Vagina (tissue), 2 donors: Measurements from ENCODE around the gene ITGAE. TPM values are rescaled to one million over a fixed set of nuclear protein-coding genes. Genes with fewer than 3 reads are reported as not detected.

ENCODE experiments used
- DNase-seq, 2 donors: peaks; one replicate each; pipeline ENCODE4 v3.0.0-alpha.2; 2017; ENCODE audit errors: extremely low spot score in 2 of 2
- H3K27ac ChIP-seq: fragments of 200-600 bp; sonication (generic); one replicate; pipeline ENCODE4 v1.5.1; 2019
- H3K27me3 ChIP-seq: fragments of 200-600 bp; sonication (generic); one replicate; pipeline ENCODE4 v1.5.1; 2019
- H3K36me3 ChIP-seq, 2 donors: fragments of 200-600 bp; sonication (generic); one replicate each; pipeline ENCODE4 v1.5.1; 2017 to 2019
- H3K4me1 ChIP-seq: fragments of 200-600 bp; sonication (generic); one replicate; pipeline ENCODE4 v1.5.1; 2019
- H3K4me3 ChIP-seq, 2 donors: fragments of 200-600 bp; sonication (generic); 1 replicate in 1 of 2; 2 replicates in 1 of 2; pipeline ENCODE4 v1.5.1; 2016 to 2019
- H3K9me3 ChIP-seq: fragments of 200-600 bp; sonication (generic); one replicate; pipeline ENCODE4 v1.5.1; 2019
- CTCF ChIP-seq, 3 experiments: fragments of 450-650 bp in 2 of 3; fragments of 200-600 bp in 1 of 3; sonication (generic) in 1 of 3; IDR thresholded peaks; one replicate each; pipeline ENCODE4 v1.5.1; 2017 to 2019; ENCODE audit warnings: antibody characterized with exemption in 3 of 3, mild to moderate bottlenecking in 2 of 3, moderate library complexity in 2 of 3
- POLR2A ChIP-seq, 2 donors: fragments of 450-650 bp; IDR thresholded peaks; one replicate each; pipeline ENCODE4 v1.6.1; 2017; ENCODE audit warnings: antibody characterized with exemption in 2 of 2, mild to moderate bottlenecking in 2 of 2, moderate library complexity in 2 of 2
- POLR2AphosphoS5 ChIP-seq, 2 donors: sonication (generic); formaldehyde crosslinking; IDR thresholded peaks; one replicate each; pipeline ENCODE4 v1.9.0; 2017; ENCODE audit warnings: antibody characterized with exemption in 2 of 2, mild to moderate bottlenecking in 2 of 2, low read depth in 1 of 2; ENCODE audit not compliant: insufficient read depth in 1 of 2
- intact Hi-C: fragments of 100-400 bp; cut with DNase I; formaldehyde crosslinking; loops from one replicate; pipeline ENCODE4 v1.15.1; 2023
- total RNA-seq: library from RNA; depleted of rRNA; stranded (reverse); fragments of >200 nt; gene quantifications from one replicate; pipeline ENCODE4 v1.2.3, GENCODE V29; 2016

ITGAE gene
- total RNA-seq, 1 donor from 2014 or later = 30.9 TPM

GRCh38 chr17:3668279-3669084 is 132.5 kb downstream of the ITGAE start, which contains the start of the genes EMC6 and TAX1BP3:
TSS of gene EMC6 (plus strand) at chr17:3668812. CDS start at chr17:3669147, 335 bp downstream.
TSS of gene TAX1BP3 (minus strand) at chr17:3668578. CDS start at chr17:3668526, 52 bp downstream.
- TF ChIP-seq CTCF (IDR thresholded peaks at IDR 0.05) (no peak), POLR2AphosphoS5 (IDR thresholded peaks at IDR 0.05; ENCODE audit: insufficient read depth in 1 of 2, low read depth in 1 of 2) (peak in 1 of 2 donors; percentile 99), POLR2A (IDR thresholded peaks at IDR 0.05) (peak in 1 of 2 donors; percentile 93)
- intact Hi-C loops = no loop called here
- peaks cover 49% of the 10 kb centered on the region for H3K4me1 ChIP-seq
- DNase-seq = peak; percentile 98 to 99
- peaks cover 0 to 18% of the 10 kb centered on the region in 2 donors for H3K36me3 ChIP-seq
- H3K27me3 ChIP-seq = no peaks in the 10 kb centered on the region
- no peaks in the 10 kb centered on the region for H3K9me3 ChIP-seq
- H3K27ac ChIP-seq = peak within 1 kb of the TSS; percentile 97
- H3K4me3 ChIP-seq = peak within 1 kb of the TSS; percentile 76 to 98

- DNase-seq = peak in 1 of 2 donors; percentile 96
- Histone ChIP-seq H3K9me3 (no peaks in the 10 kb centered on the region), H3K4me1 (peaks cover 49% of the 10 kb centered on the region), H3K27ac (peak overlapping the region; percentile 97), H3K36me3 (peaks cover 0 to 26% of the 10 kb centered on the region in 2 donors), H3K4me3 (peak overlapping the region; percentile 76 to 98), H3K27me3 (no peaks in the 10 kb centered on the region)
- intact Hi-C loops = no loop called here
- no peak for TF ChIP-seq CTCF (IDR thresholded peaks at IDR 0.05)
- TF ChIP-seq POLR2AphosphoS5 (IDR thresholded peaks at IDR 0.05; ENCODE audit: insufficient read depth in 1 of 2, low read depth in 1 of 2) = peak in 1 of 2 donors; percentile 75
- TF ChIP-seq POLR2A (IDR thresholded peaks at IDR 0.05) = peak in 1 of 2 donors; percentile 53
Measured at GRCh38 chr17:3667366-3668278, 133.4 kb downstream of the ITGAE start.

- intact Hi-C loops = no loop called here
- no peaks in the 10 kb centered on the region for H3K9me3 ChIP-seq
- H3K36me3 ChIP-seq = peaks cover 0 to 30% of the 10 kb centered on the region in 2 donors
- no peaks in the 10 kb centered on the region for H3K27me3 ChIP-seq
- no peak for TF ChIP-seq POLR2A (IDR thresholded peaks at IDR 0.05)
- TF ChIP-seq CTCF (IDR thresholded peaks at IDR 0.05) = no peak
- TF ChIP-seq POLR2AphosphoS5 (IDR thresholded peaks at IDR 0.05; ENCODE audit: insufficient read depth in 1 of 2, low read depth in 1 of 2) = no peak
- peak overlapping the region; percentile 76 to 98 for H3K4me3 ChIP-seq
- peak overlapping the region; percentile 97 for H3K27ac ChIP-seq
- H3K4me1 ChIP-seq = peaks cover 49% of the 10 kb centered on the region
- DNase-seq = no peak
Measured at GRCh38 chr17:3666516-3666915, 134.5 kb downstream of the ITGAE start.

GRCh38 chr17:3665834-3666233 is 135.2 kb downstream of the ITGAE start:
- TF ChIP-seq CTCF (IDR thresholded peaks at IDR 0.05) (no peak), POLR2AphosphoS5 (IDR thresholded peaks at IDR 0.05; ENCODE audit: insufficient read depth in 1 of 2, low read depth in 1 of 2) (no peak), POLR2A (IDR thresholded peaks at IDR 0.05) (no peak)
- Histone ChIP-seq H3K27ac (peak overlapping the region; percentile 97), H3K27me3 (no peaks in the 10 kb centered on the region), H3K4me1 (peaks cover 53% of the 10 kb centered on the region), H3K9me3 (no peaks in the 10 kb centered on the region), H3K36me3 (peaks cover 0 to 30% of the 10 kb centered on the region in 2 donors), H3K4me3 (no peak overlapping the region)
- intact Hi-C loops = no loop called here
- no peak for DNase-seq

Other genes starting within 250 kb of the ITGAE start
- gene TRPV3, start 243.4 kb downstream of the ITGAE start, total RNA-seq = 3.2 TPM
- gene TRPV1, start 191.8 kb downstream of the ITGAE start, total RNA-seq = 7.6 TPM
- gene SHPK, start 164.9 kb downstream of the ITGAE start, total RNA-seq = 14.0 TPM
- 35.6 TPM for gene CTNS, start 164.4 kb downstream of the ITGAE start, total RNA-seq
- gene TAX1BP3, start 132.6 kb downstream of the ITGAE start, total RNA-seq = 78.1 TPM
- gene EMC6, start 132.4 kb downstream of the ITGAE start, total RNA-seq = 18.9 TPM
- gene P2RX5, start 105.0 kb downstream of the ITGAE start, total RNA-seq = 1.7 TPM
- 0.74 TPM for gene HASPIN, start 77.3 kb downstream of the ITGAE start, total RNA-seq
- gene NCBP3, start 45.1 kb upstream of the ITGAE start, total RNA-seq = 20.6 TPM
- gene CAMKK1, start 91.9 kb upstream of the ITGAE start, total RNA-seq = 12.0 TPM
- gene P2RX1, start 115.3 kb upstream of the ITGAE start, total RNA-seq = 4.2 TPM
- gene ATP2A3, start 163.2 kb upstream of the ITGAE start, total RNA-seq = 15.5 TPM